GM12801 (cell line): ENCODE data around the gene OLAH.

Source experiments
- CTCF ChIP-seq: IDR thresholded peaks from one replicate; pipeline ENCODE4 v1.5.1; 2011; ENCODE audit warnings: control low read depth; ENCODE audit not compliant: insufficient read length; ENCODE audit errors: extremely low read depth

OLAH gene

GRCh38 chr10:15045380-15045779, 1.6 kb downstream of the OLAH start:
- no peak for TF ChIP-seq CTCF

- TF ChIP-seq CTCF = no peak
These were observed 2.9 kb downstream of the OLAH start for GRCh38 chr10:15046626-15047025.

- no peak for TF ChIP-seq CTCF
These were observed 5.8 kb downstream of the OLAH start for GRCh38 chr10:15049533-15049932.

- TF ChIP-seq CTCF = no peak
These were observed 8.4 kb downstream of the OLAH start for GRCh38 chr10:15052121-15052520.

- no peak for TF ChIP-seq CTCF
These were observed 9.3 kb downstream of the OLAH start for GRCh38 chr10:15053061-15053460.

GRCh38 chr10:15058689-15059088, 14.9 kb downstream of the OLAH start:
- TF ChIP-seq CTCF = no peak

- no peak for TF ChIP-seq CTCF
These were observed 16.2 kb downstream of the OLAH start for GRCh38 chr10:15059914-15060313.

- TF ChIP-seq CTCF = no peak
These were observed 16.9 kb downstream of the OLAH start for GRCh38 chr10:15060638-15061037.
